NCI-H1092 (cell line): ENCODE measurements around the gene SIX3.
A peak's percentile ranks its signal among the peaks of the same experiment; 100 is the strongest.

Experiments used
- DNase-seq: peaks from one replicate; lab custom pipeline; 2025; lab: John Stamatoyannopoulos, UW

The SIX3 gene

GRCh38 chr2:44943693-44944101 lies 2.2 kb downstream of the SIX3 start:
- DNase-seq = no peak

DNA sequence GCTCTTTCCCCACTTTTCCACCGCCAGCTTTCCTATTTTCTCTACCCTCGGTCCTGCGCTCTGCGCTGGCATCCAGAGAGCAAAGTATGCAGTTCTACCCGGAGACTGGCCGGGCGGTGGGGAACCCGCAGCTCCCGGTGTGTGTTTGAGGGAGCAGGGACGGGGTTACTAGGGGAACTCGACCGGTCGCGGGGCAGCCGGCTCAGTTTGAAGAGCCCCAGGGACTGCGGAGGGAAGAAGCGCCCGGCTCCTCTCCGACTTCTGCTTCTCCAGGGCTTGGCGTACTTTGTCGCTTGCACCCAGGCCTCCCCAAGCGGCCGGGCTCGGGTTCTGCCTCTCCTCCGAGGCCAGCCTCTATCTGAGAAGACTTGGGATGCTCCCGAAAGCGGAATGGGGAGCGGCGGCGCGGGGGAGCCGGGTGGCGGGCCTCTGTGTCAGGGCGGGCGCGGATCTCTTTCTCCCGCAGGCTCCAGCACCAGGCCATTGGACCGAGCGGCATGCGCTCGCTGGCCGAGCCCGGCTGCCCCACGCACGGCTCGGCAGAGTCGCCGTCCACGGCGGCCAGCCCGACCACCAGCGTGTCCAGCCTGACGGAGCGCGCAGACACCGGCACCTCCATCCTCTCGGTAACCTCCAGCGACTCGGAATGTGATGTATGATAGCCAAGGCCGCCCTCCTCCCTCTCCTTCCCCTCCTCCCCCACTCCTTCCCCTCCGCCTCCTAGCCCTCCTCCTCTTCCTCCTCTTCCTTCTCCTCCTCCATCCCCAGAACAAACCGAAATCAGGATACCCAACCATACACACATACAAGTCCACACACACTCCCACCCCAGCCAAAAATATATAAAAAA lies 2.8 kb downstream of the SIX3 start:
- no peak for DNase-seq

DNA sequence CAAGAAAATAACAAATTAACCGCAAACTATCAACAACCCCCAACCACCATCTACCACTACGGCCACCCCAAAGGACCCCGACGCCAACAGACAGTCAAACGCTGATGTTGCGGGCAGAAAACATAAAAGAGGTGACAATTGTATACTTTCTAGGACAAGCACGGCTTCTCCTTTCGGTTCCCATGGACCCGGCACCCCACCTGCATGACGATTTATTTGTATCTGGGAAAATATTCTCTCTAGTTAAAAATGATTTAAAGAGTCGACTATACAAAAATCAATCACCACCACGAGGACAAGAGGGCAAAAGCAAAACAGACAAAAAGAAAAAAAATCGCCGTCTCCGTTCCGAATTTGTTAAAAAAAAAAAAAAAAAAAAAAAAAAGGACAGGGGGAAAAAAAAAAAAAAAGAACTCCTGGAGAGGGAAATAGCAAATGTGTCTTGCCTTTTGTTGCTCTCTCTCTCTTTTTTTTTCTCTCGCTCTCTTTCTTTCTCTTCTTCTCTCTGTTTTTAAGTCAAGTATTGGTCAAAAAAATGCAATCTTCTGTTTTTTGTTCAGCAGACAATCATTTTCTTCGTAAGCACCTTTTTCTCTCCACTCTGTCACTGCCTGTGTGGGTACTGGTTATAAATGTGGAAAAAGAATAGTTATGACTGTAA lies 3.6 kb downstream of the SIX3 start:
- DNase-seq = no peak

DNA sequence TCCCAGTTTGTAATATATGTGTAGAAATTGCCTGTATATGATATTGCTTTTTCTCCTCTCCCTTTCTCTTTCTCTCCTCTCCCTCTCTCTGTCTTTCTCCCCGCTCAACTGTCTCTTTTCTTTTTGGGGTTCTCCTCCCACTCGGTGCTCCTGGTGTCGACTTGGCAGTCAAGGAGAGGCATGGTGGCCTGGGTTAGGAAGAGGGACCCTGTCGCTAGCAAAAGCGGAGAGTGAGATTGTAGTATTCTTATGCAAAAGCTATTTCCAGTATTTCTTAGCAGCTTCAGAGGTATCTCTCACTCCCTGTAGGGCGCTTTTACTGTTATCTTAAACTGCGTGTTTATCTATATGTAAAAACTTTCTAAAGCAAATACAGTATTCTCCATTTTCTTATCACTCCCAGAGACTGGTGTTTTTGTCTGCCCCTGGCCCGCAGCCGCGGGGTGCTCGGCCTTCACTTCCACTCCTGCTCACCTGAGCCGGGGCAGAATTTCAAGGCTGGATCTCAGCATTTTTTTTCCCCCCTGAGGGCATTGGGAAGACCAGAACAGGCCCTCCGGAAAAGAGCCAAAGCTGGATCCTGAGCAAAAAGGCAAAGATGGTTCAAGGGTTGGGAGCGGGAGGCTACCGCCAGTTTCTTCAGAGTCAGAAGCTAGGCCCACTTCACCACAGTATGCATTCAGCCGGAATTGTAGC lies 4.3 kb downstream of the SIX3 start:
- DNase-seq = no peak

- no peak for DNase-seq
Measured at GRCh38 chr2:44946372-44947027, 5.0 kb downstream of the SIX3 start.

- DNase-seq = no peak
Measured at GRCh38 chr2:44947028-44947375, 5.5 kb downstream of the SIX3 start.

DNA sequence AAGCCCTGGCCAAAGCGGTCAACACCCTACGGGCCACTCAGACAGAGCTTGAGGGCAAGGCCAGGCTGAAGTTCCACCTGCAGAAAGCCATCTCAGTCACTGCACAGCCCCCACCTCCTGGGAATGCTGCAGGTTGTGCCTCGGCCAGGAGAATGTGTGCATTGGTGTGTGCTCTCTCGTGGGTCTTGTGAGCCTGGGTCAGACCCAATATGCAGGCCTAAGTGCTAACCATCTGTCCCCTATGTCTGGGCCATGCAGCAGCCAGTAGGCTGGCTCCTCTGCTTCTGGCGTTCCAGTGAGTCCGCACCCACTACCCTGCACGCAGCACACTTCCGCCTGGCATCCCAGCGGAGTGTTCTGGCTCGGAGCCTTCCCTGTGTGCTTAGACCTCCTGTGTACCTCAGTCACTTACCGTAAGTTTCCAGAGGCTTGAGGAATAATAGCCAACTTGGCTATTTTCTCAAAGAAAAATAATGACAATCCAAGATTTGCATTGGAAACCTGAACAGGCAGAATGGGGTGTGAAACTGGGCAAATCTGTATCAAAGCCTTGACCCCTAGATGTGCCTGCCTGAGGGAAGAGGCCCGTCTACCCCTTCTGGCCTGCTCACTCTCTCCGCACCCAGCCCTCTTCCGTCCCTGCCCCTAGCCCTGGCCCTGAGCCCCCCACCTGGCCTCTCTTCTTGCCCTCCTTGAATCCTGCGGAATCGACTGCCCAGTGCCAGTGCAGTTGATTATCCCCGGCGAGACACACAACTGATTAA lies 7.2 kb downstream of the SIX3 start:
- no peak for DNase-seq

DNA sequence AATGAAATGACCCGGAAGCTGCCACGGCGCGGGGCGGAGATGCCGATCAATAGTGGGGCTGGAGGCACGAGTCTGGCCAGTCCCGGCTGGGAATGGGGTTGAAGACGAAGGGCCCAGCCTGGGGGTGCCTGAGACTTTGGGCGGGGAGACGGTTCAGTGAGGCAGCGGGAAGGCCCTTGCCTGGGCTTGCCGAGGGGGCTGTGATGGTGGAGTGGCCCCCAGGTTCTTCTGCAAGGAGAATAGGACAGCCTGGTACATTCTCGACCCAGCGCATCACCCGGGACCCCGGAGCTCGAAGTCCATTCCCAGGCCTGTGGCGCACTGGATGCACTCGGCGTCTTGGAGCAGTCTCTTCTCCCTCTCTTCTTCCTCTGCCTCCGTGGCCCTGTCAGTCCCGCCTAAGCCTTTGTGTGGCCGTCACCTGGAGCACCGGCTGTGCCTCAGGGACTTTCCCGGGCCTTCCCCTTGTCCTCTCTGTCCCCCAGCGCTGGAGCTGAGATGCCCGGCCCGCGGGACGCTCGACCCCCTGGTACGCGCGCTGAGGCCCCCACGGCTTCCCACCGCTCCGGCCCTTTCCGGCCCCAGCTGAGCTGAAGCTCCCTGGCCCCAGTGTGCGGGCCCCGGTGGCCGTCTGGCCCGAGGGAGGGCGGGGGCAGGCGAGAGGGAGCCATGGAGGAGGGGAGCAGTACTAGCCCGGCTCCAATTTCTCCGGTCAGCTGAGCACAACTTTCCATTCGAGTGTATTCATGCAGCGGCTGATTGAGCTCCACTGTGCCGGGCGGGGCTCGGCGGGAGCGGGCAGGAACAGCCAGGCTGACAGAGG lies 8.0 kb downstream of the SIX3 start:
- DNase-seq = no peak

DNA sequence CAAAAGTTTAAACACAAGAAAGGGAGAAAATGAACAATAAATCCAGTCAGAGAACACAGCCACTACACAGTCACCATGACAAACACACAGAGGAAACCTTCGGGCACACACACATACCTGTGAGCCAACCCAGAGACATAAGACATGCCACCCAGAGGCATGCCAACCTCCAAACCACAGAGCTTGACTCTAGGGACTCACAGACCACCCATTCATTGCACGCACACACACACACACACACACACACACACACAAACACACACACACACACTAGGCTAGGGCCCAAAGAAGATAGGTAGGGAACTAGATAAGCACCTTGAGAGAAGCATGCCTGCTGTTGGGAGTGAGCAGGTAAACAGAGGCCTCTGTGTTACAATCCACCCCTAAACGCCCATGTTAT lies 9.1 kb downstream of the SIX3 start:
- no peak for DNase-seq

- no peak for DNase-seq
Measured at GRCh38 chr2:44951124-44951523, 9.6 kb downstream of the SIX3 start.

GRCh38 chr2:44951714-44952113 lies 10.2 kb downstream of the SIX3 start:
- no peak for DNase-seq

GRCh38 chr2:44952143-44952805 lies 10.8 kb downstream of the SIX3 start:
- peak; percentile 54 for DNase-seq

- DNase-seq = no peak
Measured at GRCh38 chr2:44952806-44953498, 11.4 kb downstream of the SIX3 start.

DNA sequence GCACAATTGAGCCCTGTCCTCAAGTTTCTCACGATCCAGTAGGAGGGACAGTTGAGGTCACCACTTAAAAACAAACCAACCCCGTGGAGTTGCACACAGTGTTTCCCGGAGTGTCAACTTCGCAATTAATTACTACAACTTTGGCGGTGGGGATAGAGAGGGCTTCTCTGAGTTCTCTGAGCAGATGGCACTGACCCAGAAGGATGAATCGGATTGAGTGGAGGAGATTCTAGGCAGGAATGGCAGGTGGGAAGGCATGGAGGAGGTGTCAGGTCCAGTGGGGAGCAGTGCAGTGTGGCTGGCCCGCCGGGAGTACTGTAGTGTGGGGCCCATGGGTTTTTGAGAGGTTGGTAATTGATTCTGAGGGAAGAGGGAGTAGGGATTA lies 12.0 kb downstream of the SIX3 start:
- no peak for DNase-seq

DNA sequence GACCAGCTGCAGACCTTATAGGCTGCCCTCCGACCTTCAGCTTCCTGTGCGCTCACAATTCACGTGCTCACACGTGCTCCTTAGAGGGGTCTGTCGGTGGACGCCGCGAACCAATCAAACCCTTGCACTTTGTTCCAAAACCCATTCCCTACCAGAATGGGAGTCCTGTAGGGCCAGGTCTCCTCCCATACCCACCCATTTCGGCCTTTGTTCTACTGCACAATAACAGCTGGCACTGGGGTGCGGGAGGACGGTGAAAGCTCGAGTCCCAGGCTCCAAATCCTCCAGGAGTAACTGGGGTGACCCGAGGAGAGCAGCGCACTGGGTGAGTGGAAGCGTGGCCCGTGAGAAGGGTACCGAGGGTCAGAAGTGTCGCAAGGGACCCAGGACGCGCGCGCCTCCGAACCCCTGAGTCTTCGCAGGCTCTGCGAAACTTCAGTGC lies 13.0 kb downstream of the SIX3 start:
- DNase-seq = no peak

GRCh38 chr2:44954889-44955592 lies 13.5 kb downstream of the SIX3 start:
- DNase-seq = no peak

DNA sequence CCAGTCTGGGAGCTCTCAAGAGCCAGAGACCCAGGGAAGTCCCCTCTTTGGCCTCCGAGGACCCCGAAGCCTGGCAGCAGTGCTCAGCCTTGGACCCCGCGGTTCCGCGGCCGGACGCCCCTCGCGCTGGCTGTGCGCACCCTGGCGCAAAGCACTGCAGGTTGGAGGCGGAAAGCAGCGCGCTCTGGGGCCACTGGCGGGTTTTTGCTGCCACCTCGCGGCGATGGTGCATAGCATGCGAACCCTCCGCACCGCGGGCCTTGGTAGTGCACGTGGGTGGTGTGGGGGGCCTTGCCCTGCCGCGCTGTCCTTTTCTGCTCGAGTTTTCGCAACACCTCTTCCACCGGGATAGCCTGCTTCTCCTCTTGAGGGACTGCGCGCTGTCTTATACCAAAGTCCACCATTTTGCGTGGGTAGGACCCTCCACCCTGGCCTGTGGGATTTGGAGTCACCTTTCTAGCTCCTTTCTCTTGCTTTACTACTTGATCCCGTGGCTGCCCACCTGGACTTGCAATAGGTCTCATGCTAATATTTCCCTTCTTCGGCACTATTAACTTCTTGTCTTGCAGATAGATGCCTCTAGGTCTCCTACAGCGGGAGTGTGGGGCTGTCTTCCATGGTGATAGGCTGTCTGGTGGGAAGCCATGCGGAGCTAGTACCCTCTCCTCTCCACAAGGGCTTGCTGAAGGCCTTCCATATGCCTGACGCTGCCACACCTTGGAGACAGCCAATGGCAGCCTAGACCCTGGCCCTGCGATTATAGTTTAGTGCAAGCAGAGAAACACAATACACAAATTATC lies 14.3 kb downstream of the SIX3 start:
- peak; percentile 48 for DNase-seq

DNA sequence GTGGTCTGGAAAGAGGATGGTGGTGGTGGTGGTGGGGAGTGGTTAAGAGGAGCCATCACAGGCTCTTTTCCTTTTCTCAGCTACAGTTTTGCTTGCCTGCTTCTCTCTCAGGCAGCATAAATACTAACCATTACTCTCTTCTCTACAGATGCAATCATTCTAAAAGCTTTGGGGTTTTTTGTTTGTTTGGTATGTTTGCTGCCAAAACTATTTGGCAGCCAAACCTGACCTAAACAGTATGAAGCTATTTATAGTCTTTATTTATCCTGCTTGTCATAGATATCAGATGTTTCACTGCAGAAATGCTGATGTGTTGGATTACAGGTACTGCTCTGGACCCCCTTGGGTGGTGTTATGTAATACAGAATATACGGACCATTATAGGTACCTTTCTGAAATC lies 15.3 kb downstream of the SIX3 start:
- no peak for DNase-seq
